Chondrocyte (in vitro differentiated cells): Measurements from ENCODE around the gene LAPTM4A. TPM values are rescaled to one million over a fixed set of nuclear protein-coding genes. Genes with fewer than 3 reads are reported as not detected.

Source experiments
- DNase-seq: peaks from one replicate; pipeline ENCODE4 v3.0.0; 2021; ENCODE audit warnings: mixed read lengths, low spot score
- H3K27ac Mint-ChIP-seq: one replicate; pipeline ENCODE4 v1.8.0; 2021; ENCODE audit warnings: mild to moderate bottlenecking, moderate library complexity, mixed read lengths; ENCODE audit not compliant: unreplicated experiment
- H3K27me3 Mint-ChIP-seq: 2 replicates; pipeline ENCODE4 v1.8.0; 2021; ENCODE audit warnings: low read depth, mixed read lengths
- H3K36me3 Mint-ChIP-seq: 2 replicates; pipeline ENCODE4 v1.8.0; 2021; ENCODE audit warnings: low read depth, mixed read lengths
- H3K4me1 Mint-ChIP-seq: 2 replicates; pipeline ENCODE4 v1.8.0; 2021; ENCODE audit warnings: low read depth, mild to moderate bottlenecking, mixed read lengths
- H3K4me3 Mint-ChIP-seq: one replicate; pipeline ENCODE4 v1.8.0; 2021; ENCODE audit warnings: mild to moderate bottlenecking, moderate library complexity, mixed read lengths; ENCODE audit not compliant: unreplicated experiment
- H3K9me3 Mint-ChIP-seq: 2 replicates; pipeline ENCODE4 v1.8.0; 2021; ENCODE audit warnings: low read depth, mixed read lengths
- CTCF ChIP-seq: fragments of 200-600 bp; sonication (generic); IDR thresholded peaks from 2 replicates; pipeline ENCODE4 v1.5.0; 2021; ENCODE audit warnings: antibody characterized with exemption, mild to moderate bottlenecking, moderate library complexity
- total RNA-seq: library from RNA; stranded (reverse); gene quantifications from 3 replicates; pipeline ENCODE4 v1.2.1, GENCODE V29; 2021

LAPTM4A gene
- total RNA-seq, 1 donor from 2014 or later, result 404 TPM

- no peak overlapping the region for H3K27ac Mint-ChIP-seq
- H3K27me3 Mint-ChIP-seq, result no peaks in the 10 kb centered on the region
- no peak for DNase-seq
- H3K36me3 Mint-ChIP-seq, result peaks cover 7% of the 10 kb centered on the region
- no peak overlapping the region for H3K4me3 Mint-ChIP-seq
- H3K9me3 Mint-ChIP-seq, result no peaks in the 10 kb centered on the region
- no peaks in the 10 kb centered on the region for H3K4me1 Mint-ChIP-seq
- TF ChIP-seq CTCF, result no peak
Observed at GRCh38 chr2:20005891-20006470, 45.4 kb downstream of the LAPTM4A start.

- no peak overlapping the region for H3K4me3 Mint-ChIP-seq
- DNase-seq, result no peak
- no peaks in the 10 kb centered on the region for H3K27me3 Mint-ChIP-seq
- no peaks in the 10 kb centered on the region for H3K9me3 Mint-ChIP-seq
- no peak overlapping the region for H3K27ac Mint-ChIP-seq
- no peaks in the 10 kb centered on the region for H3K4me1 Mint-ChIP-seq
- H3K36me3 Mint-ChIP-seq, result peaks cover 7% of the 10 kb centered on the region
- no peak for TF ChIP-seq CTCF
Observed at GRCh38 chr2:20005067-20005627, 46.3 kb downstream of the LAPTM4A start.

- H3K4me1 Mint-ChIP-seq, result no peaks in the 10 kb centered on the region
- no peaks in the 10 kb centered on the region for H3K9me3 Mint-ChIP-seq
- no peak for DNase-seq
- H3K4me3 Mint-ChIP-seq, result no peak overlapping the region
- H3K27ac Mint-ChIP-seq, result no peak overlapping the region
- H3K36me3 Mint-ChIP-seq, result peaks cover 9% of the 10 kb centered on the region
- no peak for TF ChIP-seq CTCF
- H3K27me3 Mint-ChIP-seq, result no peaks in the 10 kb centered on the region
Observed at GRCh38 chr2:20001361-20001863, 50.0 kb downstream of the LAPTM4A start.

- H3K27me3 Mint-ChIP-seq, result no peaks in the 10 kb centered on the region
- no peak for TF ChIP-seq CTCF
- no peak overlapping the region for H3K4me3 Mint-ChIP-seq
- peaks cover 17% of the 10 kb centered on the region for H3K4me1 Mint-ChIP-seq
- no peak for DNase-seq
- H3K9me3 Mint-ChIP-seq, result no peaks in the 10 kb centered on the region
- peaks cover 2% of the 10 kb centered on the region for H3K36me3 Mint-ChIP-seq
- H3K27ac Mint-ChIP-seq, result no peak overlapping the region
Observed at GRCh38 chr2:19993731-19994130, 57.7 kb downstream of the LAPTM4A start.

- Mint-ChIP-seq H3K27me3 (no peaks in the 10 kb centered on the region), H3K36me3 (no peaks in the 10 kb centered on the region), H3K27ac (no peak overlapping the region), H3K4me1 (peaks cover 25% of the 10 kb centered on the region), H3K4me3 (no peak overlapping the region), H3K9me3 (no peaks in the 10 kb centered on the region)
- no peak for DNase-seq
- no peak for TF ChIP-seq CTCF
Observed at GRCh38 chr2:19991895-19992294, 59.5 kb downstream of the LAPTM4A start.
